Measurements from ENCODE around the gene ELP1.
"Not testable (repeated sequence)": the region's sequence is repeated elsewhere in the genome, so short reads cannot be mapped to it uniquely, and the experiment has no call there.

GRCh38 chr9:108971392-108971791 is 37.5 kb upstream of the ELP1 start:
- TF ChIP-seq CTCF (IDR thresholded peaks at IDR 0.05; ENCODE audit: borderline replicate concordance, extremely low read depth, low read length, poor library complexity, severe bottlenecking); EZH2 (IDR thresholded peaks at IDR 0.05; ENCODE audit: borderline replicate concordance, low read depth, low read length, severe bottlenecking): not testable (repeated sequence)

Measured in DND-41 (cell line).